Hematopoietic multipotent progenitor cell treated with erythropoietin and hydrocortisone succinate and interleukin-3 and kit ligand, for 4 days (in vitro differentiated cells): ENCODE data around the gene HCRT.
"Not testable (repeated sequence)": the region's sequence is repeated elsewhere in the genome, so short reads cannot be mapped to it uniquely, and the experiment has no call there.

Experiments
- DNase-seq: peaks from one replicate; pipeline ENCODE4 v3.0.0-alpha.2; 2015

Gene HCRT

GRCh38 chr17:42179335-42179734 lies 5.9 kb downstream of the HCRT start:
- DNase-seq, result no peak

GRCh38 chr17:42178817-42179216 lies 6.4 kb downstream of the HCRT start:
- no peak for DNase-seq

GRCh38 chr17:42177684-42178083 lies 7.6 kb downstream of the HCRT start:
- no peak for DNase-seq

DNA sequence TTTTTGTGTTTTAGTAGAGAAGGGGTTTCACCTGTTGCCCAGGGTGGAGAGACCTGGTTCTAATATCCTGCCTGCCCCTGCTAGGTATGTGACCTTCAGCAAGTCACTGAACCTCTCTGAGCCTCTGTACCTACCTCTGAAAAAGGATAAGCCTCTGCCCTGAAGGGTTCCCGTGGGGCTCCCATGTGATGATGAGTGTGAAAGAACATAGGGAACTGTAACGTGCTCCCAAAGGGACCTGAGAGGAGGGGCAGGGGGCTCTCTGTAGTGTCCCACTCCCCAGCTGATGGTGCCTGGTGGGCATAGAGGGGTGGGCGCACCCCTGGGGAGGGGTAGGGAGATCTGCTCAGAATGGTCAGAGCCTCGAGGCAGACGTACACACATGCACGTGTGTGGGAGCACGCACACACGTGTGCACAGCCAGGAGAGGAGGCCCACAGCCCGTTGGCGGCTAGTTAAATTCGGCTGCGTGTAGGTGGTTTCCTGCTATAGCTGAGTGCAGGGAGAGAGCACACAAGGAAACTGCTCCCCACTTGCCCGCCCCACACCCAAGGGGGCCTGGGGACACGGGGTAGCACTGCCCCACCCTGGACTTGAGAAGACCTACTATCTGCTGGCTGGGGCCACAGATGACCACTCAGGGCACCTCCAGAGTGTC lies 11.0 kb downstream of the HCRT start:
- no peak for DNase-seq

DNA sequence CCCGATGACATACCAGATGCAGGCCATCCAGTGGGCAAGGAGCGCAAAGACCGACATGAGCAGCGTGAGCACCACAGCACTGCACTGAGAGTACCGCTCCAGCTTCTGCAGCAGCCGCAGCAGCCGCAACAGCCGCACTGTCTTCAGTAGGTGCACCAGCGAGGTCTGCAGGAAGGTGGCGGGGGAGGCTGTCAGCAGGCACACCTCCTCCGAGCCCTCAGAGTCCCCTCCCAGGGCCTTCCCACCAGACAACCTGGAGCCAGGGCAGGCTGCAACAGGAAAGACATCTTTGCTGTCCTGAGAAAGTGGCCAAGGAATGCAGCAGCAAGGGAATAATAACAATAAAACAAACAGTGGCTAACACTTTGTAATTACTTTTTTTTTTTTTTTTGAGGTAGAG lies 13.4 kb downstream of the HCRT start:
- no peak for DNase-seq

DNA sequence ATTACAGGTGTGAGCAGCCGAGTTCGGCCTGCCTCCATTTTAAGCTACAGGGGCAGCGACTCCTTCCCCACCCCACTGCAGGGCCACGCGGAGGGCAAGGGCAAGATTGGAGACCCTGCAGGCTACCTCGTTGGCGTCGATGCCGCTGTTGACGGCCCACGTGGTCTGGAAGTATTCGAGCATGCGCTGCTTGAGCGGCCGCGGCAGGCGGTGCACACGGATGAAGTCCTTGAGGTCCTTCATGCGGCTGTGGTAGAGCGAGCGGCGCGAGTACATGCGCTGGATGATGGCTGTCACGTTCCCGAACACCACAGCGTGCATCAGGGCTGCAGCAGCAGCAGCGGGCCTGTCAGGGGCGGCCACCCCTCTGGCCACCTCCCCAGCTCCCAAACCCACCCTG lies 15.9 kb downstream of the HCRT start:
- DNase-seq, result no peak

GRCh38 chr17:42167807-42168206 lies 17.4 kb downstream of the HCRT start:
- DNase-seq, result no peak

DNA sequence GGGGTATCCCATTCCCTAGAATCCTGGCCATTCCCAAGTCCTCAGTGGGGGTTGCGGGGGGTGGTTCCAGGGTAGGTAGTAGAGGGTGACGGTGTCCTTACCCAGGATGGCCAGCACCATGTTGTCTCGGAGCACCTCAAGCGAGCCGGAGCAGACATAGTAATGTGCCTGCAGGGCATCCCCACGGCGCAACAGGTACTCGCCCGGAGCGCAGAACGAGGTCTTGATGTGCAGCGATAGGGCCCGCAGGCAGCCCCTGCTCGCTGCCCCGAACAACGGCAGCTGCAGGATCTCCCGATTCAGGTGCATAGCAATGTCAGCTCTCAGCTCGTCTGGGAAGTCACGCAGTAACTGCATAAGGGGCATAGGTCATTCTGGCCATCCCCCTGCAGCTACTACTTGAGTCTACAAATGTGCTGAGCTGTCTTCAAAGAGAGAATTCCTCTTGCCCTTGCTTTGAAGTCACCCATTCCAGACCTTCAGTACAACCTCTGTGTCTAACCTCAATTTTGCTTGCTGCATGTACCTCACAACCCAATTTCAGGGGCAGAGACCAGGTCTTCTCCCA lies 19.0 kb downstream of the HCRT start:
- no peak for DNase-seq

DNA sequence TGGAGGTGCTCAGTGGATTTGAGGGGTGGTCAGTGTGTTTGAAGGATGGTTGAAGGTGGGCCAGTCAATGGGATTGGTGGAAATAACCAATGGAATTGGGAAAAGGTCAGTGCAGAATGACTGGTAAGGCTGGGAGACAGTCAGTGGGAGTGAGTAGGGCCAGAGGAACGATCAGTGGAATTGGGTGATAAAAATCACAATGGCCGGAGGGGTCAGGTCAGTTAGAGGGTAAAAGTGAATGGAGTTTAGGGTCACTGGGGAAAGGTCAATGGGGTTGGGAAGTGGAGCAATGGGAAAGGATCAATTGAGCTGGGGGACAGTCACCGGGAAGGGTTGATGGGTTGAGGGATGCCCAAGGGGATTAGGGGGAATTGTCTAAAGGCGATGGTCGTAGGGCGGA lies 19.5 kb downstream of the HCRT start:
- no peak for DNase-seq

- no peak for DNase-seq
Measured at GRCh38 chr17:42163696-42164407, 21.4 kb downstream of the HCRT start.

DNA sequence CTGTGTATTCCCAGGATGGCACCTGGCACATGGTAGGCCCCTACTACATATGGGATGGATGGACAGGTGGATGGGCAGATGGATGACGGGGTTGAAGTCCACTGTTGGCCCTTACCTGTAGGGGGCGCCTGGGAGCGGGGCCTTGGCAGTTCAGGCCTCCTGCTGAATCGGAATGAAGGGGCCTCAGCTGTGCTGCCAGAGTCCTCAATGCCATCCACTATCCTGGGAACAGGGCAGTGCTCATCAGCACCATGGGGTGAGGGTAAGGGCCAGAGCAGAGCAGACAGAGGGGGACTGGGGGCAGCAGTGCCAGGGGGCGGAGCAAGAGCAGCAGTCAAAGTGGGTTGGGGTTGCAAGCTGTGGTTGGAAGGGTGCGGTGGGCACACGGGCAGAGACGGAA lies 22.1 kb downstream of the HCRT start:
- DNase-seq, result peak; percentile 64

DNA sequence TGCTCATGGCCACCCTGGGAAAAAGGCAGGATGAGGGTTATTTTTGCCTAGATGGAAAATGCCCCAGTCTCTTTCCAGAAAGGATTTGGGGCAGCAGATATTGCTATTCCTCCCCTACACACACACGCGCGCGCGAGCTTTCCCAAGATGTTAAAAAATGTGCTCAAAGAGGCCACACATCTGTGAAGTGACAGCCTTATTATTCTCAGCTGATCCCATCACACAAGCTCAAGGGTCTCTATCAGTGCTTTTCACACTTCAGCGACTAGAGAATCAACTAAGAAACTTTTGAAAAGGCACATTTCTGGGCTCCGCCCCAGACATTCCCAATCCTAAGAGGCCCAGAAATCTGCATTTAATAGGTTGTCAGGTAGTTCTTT lies 24.7 kb downstream of the HCRT start:
- no peak for DNase-seq

- DNase-seq, result no peak
Measured at GRCh38 chr17:42159796-42160530, 25.3 kb downstream of the HCRT start.

DNA sequence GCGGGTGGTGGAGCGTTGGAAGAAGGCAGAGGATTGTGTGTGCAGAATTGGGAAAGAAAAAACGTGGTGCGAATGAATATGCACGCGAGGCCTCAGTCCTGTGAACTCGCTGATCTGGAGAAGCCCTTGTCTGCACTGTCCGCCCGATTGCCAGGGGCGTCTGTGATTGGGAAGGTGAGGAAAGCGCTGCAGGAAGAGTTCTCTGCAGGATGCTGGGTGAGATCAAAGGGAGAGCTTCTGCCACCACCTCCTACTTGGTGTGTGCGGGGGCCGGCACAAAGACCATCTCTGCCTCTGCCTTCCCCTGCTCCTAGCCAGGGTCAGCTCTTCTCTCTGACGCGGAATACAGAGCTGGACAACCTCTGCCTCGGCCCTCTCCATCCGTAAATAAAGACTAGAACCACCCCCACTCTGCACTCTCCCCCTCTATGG lies 29.6 kb downstream of the HCRT start:
- no peak for DNase-seq

GRCh38 chr17:42153919-42154742 lies 31.1 kb downstream of the HCRT start:
- DNase-seq, result peak; percentile 60

DNA sequence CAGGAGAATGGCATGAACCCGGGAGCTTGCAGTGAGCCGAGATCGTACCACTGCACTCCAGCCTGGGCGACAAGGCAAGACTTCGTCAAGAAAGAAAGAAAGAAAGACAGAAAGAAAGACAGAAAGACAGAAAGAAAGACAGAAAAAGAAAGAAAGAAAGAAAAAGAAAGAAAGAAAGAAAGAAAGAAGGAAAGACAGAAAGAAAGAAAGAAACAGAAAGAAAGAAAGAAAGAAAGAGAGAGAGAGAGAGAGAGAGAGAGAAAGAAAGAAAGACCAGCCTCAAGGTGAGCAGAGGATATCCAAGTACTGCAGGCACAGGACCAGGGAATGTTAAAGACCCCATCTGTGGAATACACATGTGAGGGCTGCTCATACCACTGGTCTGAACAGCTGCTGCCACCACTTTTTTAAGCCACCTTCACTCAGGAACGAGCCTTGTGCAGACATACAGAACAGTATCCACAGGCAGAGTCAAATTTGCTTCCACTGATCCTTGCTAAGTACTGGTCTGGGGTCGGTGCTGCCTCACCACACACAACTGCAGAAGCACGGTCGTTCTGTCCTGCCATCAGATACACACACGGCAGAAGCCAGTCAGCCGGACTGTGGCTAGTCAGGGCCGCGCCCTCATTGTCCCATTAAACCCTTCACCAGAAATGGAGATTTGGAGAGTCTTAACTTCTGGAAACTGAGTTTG lies 38.2 kb downstream of the HCRT start:
- no peak for DNase-seq

DNA sequence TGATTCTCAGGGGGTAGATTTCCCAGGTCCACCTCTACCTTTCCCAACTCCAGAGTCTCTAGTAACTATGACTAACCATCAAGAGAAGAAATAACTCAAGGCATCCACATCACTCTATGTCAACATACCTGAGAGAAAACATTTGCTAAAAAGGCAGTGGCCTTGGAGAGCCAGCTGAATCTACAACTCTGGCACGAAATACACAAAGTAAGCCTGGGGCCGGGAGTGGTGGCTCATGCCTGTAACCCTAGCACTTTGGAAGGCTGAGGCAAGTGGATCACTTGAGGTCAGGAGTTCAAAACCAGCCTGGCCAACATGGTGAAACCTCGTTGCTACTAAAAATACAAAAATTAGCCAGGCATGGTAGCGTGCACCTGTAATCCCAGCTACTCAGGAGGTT lies 42.1 kb downstream of the HCRT start:
- not testable (repeated sequence) for DNase-seq

- no peak for DNase-seq
Measured at GRCh38 chr17:42142371-42142896, 42.8 kb downstream of the HCRT start.

DNA sequence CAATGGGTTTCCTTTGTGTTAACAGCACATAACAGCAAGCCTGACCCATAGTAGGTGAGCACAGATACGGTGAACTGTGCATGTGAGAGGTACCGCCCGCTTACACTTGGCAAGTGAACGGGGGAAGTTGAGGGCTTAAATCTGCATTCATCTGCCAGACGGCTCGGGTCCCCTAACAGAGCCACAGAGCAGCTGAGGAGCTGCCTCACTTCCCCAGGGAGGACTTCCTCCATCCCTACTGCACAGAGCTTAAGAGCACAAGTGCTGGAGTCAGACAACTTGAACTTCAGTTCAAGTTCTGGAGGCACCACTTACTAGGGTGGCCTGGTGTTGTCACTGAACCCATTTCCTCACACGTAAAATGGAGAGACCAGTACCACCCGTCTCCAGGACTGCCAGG lies 43.9 kb downstream of the HCRT start:
- DNase-seq, result no peak

DNA sequence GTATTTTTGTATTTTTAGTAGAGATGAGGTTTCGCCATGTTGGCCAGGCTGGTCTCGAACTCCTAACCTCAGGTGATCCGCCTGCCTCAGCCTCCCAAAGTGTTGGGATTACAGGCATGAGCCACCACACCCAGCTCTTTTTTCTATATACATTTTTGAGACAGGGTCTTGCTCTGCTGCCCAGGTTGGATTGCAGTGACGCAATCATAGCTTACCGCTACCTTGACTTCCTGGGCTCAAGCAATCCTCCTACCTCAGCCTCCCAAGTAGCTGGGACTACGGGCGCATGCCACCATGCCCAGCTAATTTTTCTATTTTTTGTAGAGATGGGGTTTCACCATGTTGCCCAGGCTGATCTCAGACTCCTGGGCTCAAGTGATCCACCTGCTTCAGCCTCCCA lies 44.6 kb downstream of the HCRT start:
- not testable (repeated sequence) for DNase-seq

DNA sequence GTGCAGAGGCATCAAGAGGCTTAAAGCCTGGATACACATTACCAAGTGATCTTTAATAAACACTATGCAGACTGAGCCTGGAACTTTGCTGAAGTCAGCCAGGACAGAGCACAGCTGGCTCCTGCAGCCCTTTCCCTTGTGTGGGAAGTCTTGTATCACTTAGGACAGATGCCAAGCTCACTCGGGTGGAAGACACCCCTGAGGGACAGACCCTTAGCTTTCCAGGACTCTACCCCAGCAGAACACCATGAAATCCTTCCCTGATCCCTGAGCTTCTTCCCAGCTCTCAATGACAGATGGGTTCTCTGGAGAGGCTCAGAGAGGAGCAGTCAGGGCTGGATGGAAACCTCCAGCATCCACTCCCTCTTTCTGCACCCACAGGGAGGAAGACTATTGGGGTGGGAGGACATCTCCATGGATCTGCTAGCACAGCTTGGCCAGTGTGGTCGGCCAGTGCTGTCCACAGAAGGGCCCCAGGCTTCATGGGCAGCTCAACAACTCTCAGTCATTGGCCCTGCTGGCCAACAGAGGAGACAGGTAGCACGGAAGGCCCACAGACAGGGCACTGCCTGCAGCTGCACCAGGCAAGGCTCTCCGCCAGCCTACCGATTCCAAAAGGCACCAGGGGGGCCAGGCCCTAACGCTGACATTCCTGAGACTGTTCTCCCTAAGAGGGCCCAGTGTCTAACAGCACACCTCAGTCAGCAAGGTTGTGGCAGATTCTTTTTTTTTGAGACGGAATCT lies 46.3 kb downstream of the HCRT start:
- DNase-seq, result no peak
